GM18909 (cell line): ENCODE measurements around the gene PUS3.
"Not testable (repeated sequence)": the region's sequence is repeated elsewhere in the genome, so short reads cannot be mapped to it uniquely, and the experiment has no call there.

Experiments used
- ATAC-seq: cut with Tn5 transposase; IDR thresholded peaks from one replicate; pipeline ENCODE4 v1.9.1; 2021; ENCODE audit warnings: mild to moderate bottlenecking; ENCODE audit not compliant: unreplicated experiment, poor library complexity

PUS3 gene

DNA sequence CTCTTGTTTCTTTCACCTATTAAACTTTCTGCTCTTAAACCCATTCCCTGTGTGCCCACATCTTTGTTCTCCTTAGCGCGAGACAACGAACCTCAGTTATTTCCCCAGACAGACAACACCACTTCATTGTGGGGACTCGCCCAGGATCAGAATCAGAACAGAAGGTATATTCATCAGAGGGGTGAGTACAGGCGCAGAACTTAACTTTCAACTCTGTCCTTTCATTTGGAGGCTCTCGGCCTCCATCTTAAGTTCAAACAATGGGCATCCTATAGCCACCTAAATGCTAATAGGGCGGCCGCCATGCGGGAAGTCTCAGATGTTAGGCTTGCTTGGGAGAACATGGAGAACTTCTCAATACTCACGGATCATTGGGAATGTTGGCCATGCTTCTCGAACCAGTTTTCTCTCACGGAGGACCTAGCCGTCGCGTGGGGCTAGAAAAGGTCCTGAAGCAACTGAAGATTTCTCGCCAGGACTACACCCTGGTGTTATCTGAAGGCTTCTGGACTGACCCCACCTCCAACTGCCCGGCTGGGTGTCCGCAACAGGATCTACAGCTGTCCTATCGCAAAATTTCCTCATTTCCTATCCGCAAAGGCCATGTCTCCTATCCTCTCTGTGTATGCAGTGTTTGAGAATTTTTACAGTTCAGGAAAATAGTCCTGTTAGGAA is 29.0 kb downstream of the PUS3 start:
- ATAC-seq: no peak

- no peak for ATAC-seq
These were observed 30.9 kb downstream of the PUS3 start for GRCh38 chr11:125872138-125872491.

- no peak for ATAC-seq
These were observed 31.4 kb downstream of the PUS3 start for GRCh38 chr11:125871391-125872137.

DNA sequence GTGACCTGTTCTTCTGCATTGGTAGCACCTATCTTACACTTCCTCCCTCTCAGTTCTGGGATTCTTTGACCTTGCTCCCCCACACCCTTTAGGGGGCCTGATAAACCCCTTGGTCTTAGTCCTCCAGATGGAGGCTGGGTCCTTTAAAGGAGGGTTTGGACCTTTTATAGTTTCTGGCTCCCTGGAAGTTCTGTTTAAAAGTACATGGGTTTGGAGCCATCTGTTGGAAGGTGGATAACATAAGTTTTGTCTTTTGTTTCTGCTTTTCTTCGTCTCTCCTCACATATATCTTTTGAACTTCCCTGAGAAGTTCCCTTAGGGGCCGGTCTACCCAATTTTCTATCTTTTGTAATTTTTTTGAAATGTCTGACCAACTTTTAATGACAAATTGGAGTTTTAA is 33.5 kb downstream of the PUS3 start:
- no peak for ATAC-seq

DNA sequence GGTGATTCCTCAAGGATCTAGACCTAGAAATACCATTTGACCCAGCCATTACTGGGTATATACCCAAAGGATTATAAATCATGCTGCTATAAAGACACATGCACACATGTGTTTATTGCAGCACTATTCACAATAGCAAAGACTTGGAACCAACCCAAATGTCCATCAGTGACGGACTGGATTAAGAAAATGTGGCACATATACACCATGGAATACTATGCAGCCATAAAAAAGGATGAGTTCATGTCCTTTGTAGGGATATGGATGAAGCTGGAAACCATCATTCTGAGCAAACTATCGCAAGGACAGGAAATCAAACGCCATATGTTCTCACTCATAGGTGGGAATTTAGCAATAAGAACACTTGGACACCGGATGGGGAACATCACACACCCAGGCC is 37.7 kb downstream of the PUS3 start:
- ATAC-seq: not testable (repeated sequence)

DNA sequence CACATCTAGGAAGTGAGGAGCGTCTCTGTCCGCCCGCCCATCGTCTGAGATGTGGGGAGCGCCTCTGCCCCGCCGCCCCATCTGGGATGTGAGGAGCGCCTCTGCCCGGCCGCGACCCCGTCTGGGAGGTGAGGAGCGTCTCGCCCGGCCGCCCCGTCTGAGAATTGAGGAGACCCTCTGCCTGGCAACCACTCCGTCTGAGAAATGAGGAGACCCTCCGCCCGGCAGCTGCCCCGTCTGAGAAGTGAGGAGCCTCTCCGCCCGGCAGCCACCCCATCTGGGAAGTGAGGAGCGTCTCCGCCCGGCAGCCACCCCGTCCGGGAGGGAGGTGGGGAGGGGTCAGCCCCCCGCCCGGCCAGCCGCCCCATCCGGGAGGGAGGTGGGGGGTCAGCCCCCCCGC is 40.2 kb downstream of the PUS3 start:
- not testable (repeated sequence) for ATAC-seq

DNA sequence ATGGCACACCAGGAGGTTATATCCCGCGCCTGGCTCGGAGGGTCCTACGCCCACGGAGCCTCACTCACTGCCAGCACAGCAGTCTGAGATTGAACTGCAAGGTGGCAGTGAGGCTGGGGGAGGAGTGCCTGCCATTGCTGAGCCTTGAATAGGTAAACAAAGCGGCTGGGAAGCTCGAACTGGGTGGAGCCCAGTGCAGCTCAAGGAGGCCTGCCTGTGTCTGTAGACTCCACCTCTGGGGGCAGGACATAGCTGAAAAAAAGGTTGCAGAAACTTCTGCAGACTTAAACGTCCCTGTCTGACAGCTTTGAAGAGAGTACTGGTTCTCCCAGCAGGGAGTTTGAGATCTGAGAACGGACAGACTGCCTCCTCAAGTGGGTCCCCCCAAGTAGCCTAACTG is 45.3 kb downstream of the PUS3 start:
- ATAC-seq: not testable (repeated sequence)

- ATAC-seq: no peak
These were observed 56.8 kb downstream of the PUS3 start for GRCh38 chr11:125846188-125846587.
